ES-I3 (cell line): Measurements from ENCODE around the gene YIF1A.
"Not testable (repeated sequence)": the region's sequence is repeated elsewhere in the genome, so short reads cannot be mapped to it uniquely, and the experiment has no call there.

Experiments
- H3K36me3 ChIP-seq: 2 replicates; pipeline ENCODE4 v1.6.1; 2013; ENCODE audit warnings: mild to moderate bottlenecking, low read length, control low read depth, moderate library complexity; ENCODE audit not compliant: insufficient read depth
- H3K4me1 ChIP-seq: 2 replicates; pipeline ENCODE4 v1.6.1; 2013; ENCODE audit warnings: mild to moderate bottlenecking, control low read depth, low read length; ENCODE audit not compliant: insufficient read depth
- H3K9ac ChIP-seq: 2 replicates; pipeline ENCODE4 v1.6.1; 2013; ENCODE audit warnings: low read depth, mild to moderate bottlenecking, low read length, moderate library complexity
- H3K9me3 ChIP-seq: 2 replicates; pipeline ENCODE4 v1.6.1; 2013; ENCODE audit warnings: mild to moderate bottlenecking, low read length, moderate library complexity; ENCODE audit not compliant: control insufficient read depth, insufficient read depth

Gene YIF1A

GRCh38 chr11:66329165-66329673 lies 40.3 kb upstream of the YIF1A start:
- Histone ChIP-seq H3K9ac (no peak overlapping the region), H3K4me1 (peaks cover 29% of the 10 kb centered on the region), H3K36me3 (no peaks in the 10 kb centered on the region), H3K9me3 (no peaks in the 10 kb centered on the region)

- Histone ChIP-seq H3K9ac (peak overlapping the region; percentile 28), H3K36me3 (no peaks in the 10 kb centered on the region), H3K9me3 (no peaks in the 10 kb centered on the region), H3K4me1 (peaks cover 30% of the 10 kb centered on the region)
Measured at GRCh38 chr11:66328302-66329144, 39.6 kb upstream of the YIF1A start.

- peaks cover 30% of the 10 kb centered on the region for H3K4me1 ChIP-seq
- H3K9me3 ChIP-seq, result no peaks in the 10 kb centered on the region
- no peak overlapping the region for H3K9ac ChIP-seq
- H3K36me3 ChIP-seq, result no peaks in the 10 kb centered on the region
Measured at GRCh38 chr11:66328031-66328301, 39.0 kb upstream of the YIF1A start.

GRCh38 chr11:66327171-66328030 lies 38.5 kb upstream of the YIF1A start:
- H3K9ac ChIP-seq, result no peak overlapping the region
- H3K4me1 ChIP-seq, result peaks cover 30% of the 10 kb centered on the region
- H3K9me3 ChIP-seq, result no peaks in the 10 kb centered on the region
- H3K36me3 ChIP-seq, result no peaks in the 10 kb centered on the region

- no peaks in the 10 kb centered on the region for H3K9me3 ChIP-seq
- H3K4me1 ChIP-seq, result peaks cover 30% of the 10 kb centered on the region
- no peaks in the 10 kb centered on the region for H3K36me3 ChIP-seq
- no peak overlapping the region for H3K9ac ChIP-seq
Measured at GRCh38 chr11:66326261-66327111, 37.5 kb upstream of the YIF1A start.

GRCh38 chr11:66325263-66325671 lies 36.3 kb upstream of the YIF1A start:
- Histone ChIP-seq H3K4me1 (peaks cover 30% of the 10 kb centered on the region), H3K9ac (no peak overlapping the region), H3K9me3 (no peaks in the 10 kb centered on the region), H3K36me3 (no peaks in the 10 kb centered on the region)

GRCh38 chr11:66324664-66325063 lies 35.7 kb upstream of the YIF1A start:
- Histone ChIP-seq H3K36me3 (no peaks in the 10 kb centered on the region), H3K9me3 (no peaks in the 10 kb centered on the region), H3K9ac (no peak overlapping the region), H3K4me1 (peaks cover 30% of the 10 kb centered on the region)

- no peaks in the 10 kb centered on the region for H3K36me3 ChIP-seq
- H3K9ac ChIP-seq, result no peak overlapping the region
- no peaks in the 10 kb centered on the region for H3K9me3 ChIP-seq
- peaks cover 30% of the 10 kb centered on the region for H3K4me1 ChIP-seq
Measured at GRCh38 chr11:66323684-66324083, 34.7 kb upstream of the YIF1A start.

- no peaks in the 10 kb centered on the region for H3K36me3 ChIP-seq
- no peaks in the 10 kb centered on the region for H3K9me3 ChIP-seq
- H3K4me1 ChIP-seq, result peaks cover 35% of the 10 kb centered on the region
- no peak overlapping the region for H3K9ac ChIP-seq
Measured at GRCh38 chr11:66322732-66323427, 33.9 kb upstream of the YIF1A start.

- no peak overlapping the region for H3K9ac ChIP-seq
- H3K36me3 ChIP-seq, result no peaks in the 10 kb centered on the region
- H3K9me3 ChIP-seq, result no peaks in the 10 kb centered on the region
- H3K4me1 ChIP-seq, result peaks cover 35% of the 10 kb centered on the region
Measured at GRCh38 chr11:66321606-66322005, 32.7 kb upstream of the YIF1A start.

GRCh38 chr11:66320748-66321147 lies 31.8 kb upstream of the YIF1A start:
- peaks cover 29% of the 10 kb centered on the region for H3K4me1 ChIP-seq
- not testable (repeated sequence) for H3K9me3 ChIP-seq, H3K36me3 ChIP-seq, H3K9ac ChIP-seq

GRCh38 chr11:66320289-66320688 lies 31.3 kb upstream of the YIF1A start:
- not testable (repeated sequence) for H3K36me3 ChIP-seq, H3K9me3 ChIP-seq, H3K9ac ChIP-seq
- H3K4me1 ChIP-seq, result peaks cover 24% of the 10 kb centered on the region

- Histone ChIP-seq H3K9me3 (no peaks in the 10 kb centered on the region), H3K36me3 (no peaks in the 10 kb centered on the region), H3K4me1 (peaks cover 23% of the 10 kb centered on the region), H3K9ac (no peak overlapping the region)
Measured at GRCh38 chr11:66318600-66318970, 29.6 kb upstream of the YIF1A start.
